ENCODE data around the gene KRTAP12-4. TPM values are rescaled to one million over a fixed set of nuclear protein-coding genes. Genes with fewer than 3 reads are reported as not detected.
"Not testable (repeated sequence)": the region's sequence is repeated elsewhere in the genome, so short reads cannot be mapped to it uniquely, and the experiment has no call there.

KRTAP12-4 gene
- polyA plus RNA-seq, 1 donor from 2014 or later: not detected

- no peaks in the 10 kb centered on the region for H3F3A ChIP-seq (ENCODE audit: insufficient read depth, low read length, poor library complexity, severe bottlenecking)
- no peaks in the 10 kb centered on the region for H3K36me3 ChIP-seq (ENCODE audit: insufficient read depth, low read length)
- no peak overlapping the region for H3K4me3 ChIP-seq (ENCODE audit: low read length)
- no peaks in the 10 kb centered on the region for H3K9me2 ChIP-seq (ENCODE audit: insufficient read depth, low read length)
- H3K27ac ChIP-seq (ENCODE audit: low read length): no peak overlapping the region
- no peaks in the 10 kb centered on the region for H3K79me2 ChIP-seq (replicated peaks; ENCODE audit: insufficient read depth, low read length)
- H3K9ac ChIP-seq (ENCODE audit: low read length): no peak overlapping the region
- H4K20me1 ChIP-seq (ENCODE audit: insufficient read depth): no peaks in the 10 kb centered on the region
- no peak for TF ChIP-seq TAF1 (IDR thresholded peaks at IDR 0.05; ENCODE audit: low read depth)
- TF ChIP-seq SMC3 (conservative IDR thresholded peaks at IDR 0.05; ENCODE audit: poor library complexity): no peak
- no peak for TF ChIP-seq EZH2 (IDR thresholded peaks at IDR 0.05; ENCODE audit: borderline replicate concordance, insufficient read depth, low read length, poor library complexity, severe bottlenecking)
- no peak for TF ChIP-seq MXI1 (conservative IDR thresholded peaks at IDR 0.05; ENCODE audit: poor library complexity, severe bottlenecking)
- no peak for TF ChIP-seq REST (IDR thresholded peaks at IDR 0.05; ENCODE audit: borderline replicate concordance)
- H3K4me2 ChIP-seq (ENCODE audit: low read length): no peak overlapping the region
- no peaks in the 10 kb centered on the region for H3K27me3 ChIP-seq (ENCODE audit: insufficient read depth, low read depth, low read length)
- H2AFZ ChIP-seq (ENCODE audit: low read depth, low read length): no peak overlapping the region
- H3K9me3 ChIP-seq (ENCODE audit: low read length): peaks cover 7% of the 10 kb centered on the region
Observed at GRCh38 chr21:44628707-44629391, 25.6 kb downstream of the KRTAP12-4 start.

- not testable (repeated sequence) for H3K27ac ChIP-seq (ENCODE audit: low read length); H3K79me2 ChIP-seq (replicated peaks; ENCODE audit: insufficient read depth, low read length); H3K27me3 ChIP-seq (ENCODE audit: insufficient read depth, low read depth, low read length); H3F3A ChIP-seq (ENCODE audit: insufficient read depth, low read length, poor library complexity, severe bottlenecking); H3K4me3 ChIP-seq (ENCODE audit: low read length); H3K9ac ChIP-seq (ENCODE audit: low read length); H3K4me2 ChIP-seq (ENCODE audit: low read length); H2AFZ ChIP-seq (ENCODE audit: low read depth, low read length); H3K36me3 ChIP-seq (ENCODE audit: insufficient read depth, low read length); H4K20me1 ChIP-seq (ENCODE audit: insufficient read depth); H3K9me3 ChIP-seq (ENCODE audit: low read length); H3K9me2 ChIP-seq (ENCODE audit: insufficient read depth, low read length)
Observed at GRCh38 chr21:44627831-44628233, 26.6 kb downstream of the KRTAP12-4 start.

DNA sequence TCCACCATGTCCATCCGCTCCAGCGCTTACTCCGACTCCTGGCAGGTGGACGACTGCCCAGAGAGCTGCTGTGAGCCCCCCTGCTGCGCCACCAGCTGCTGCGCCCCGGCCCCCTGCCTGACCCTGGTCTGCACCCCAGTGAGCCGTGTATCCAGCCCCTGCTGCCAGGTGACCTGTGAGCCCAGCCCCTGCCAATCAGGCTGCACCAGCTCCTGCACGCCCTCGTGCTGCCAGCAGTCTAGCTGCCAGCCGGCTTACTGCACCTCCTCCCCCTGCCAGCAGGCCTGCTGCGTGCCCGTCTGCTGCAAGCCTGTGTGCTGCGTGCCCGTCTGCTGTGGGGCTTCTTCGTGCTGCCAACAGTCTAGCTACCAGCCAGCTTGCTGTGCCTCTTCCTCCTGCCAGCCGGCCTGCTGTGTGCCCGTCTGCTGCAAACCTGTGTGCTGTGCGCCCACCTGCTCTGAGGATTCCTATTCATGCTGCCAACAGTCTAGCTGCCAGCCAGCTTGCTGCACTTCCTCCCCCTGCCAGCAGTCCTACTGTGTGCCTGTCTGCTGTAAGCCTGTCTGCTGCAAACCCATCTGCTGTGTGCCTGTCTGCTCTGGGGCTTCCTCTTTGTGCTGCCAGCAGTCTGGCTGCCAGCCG is 27.2 kb downstream of the KRTAP12-4 start:
- not testable (repeated sequence) for H3K36me3 ChIP-seq (ENCODE audit: insufficient read depth, low read length); H3K4me3 ChIP-seq (ENCODE audit: low read length); H3K27me3 ChIP-seq (ENCODE audit: insufficient read depth, low read depth, low read length); H3K27ac ChIP-seq (ENCODE audit: low read length); H3F3A ChIP-seq (ENCODE audit: insufficient read depth, low read length, poor library complexity, severe bottlenecking); H2AFZ ChIP-seq (ENCODE audit: low read depth, low read length); H3K9me2 ChIP-seq (ENCODE audit: insufficient read depth, low read length); H3K79me2 ChIP-seq (replicated peaks; ENCODE audit: insufficient read depth, low read length); H3K9me3 ChIP-seq (ENCODE audit: low read length); H3K4me2 ChIP-seq (ENCODE audit: low read length); H3K9ac ChIP-seq (ENCODE audit: low read length); H4K20me1 ChIP-seq (ENCODE audit: insufficient read depth)

Measured in neural cell (in vitro differentiated cells).